Measurements from ENCODE around the gene MTMR3. TPM values are rescaled to one million over a fixed set of nuclear protein-coding genes. Genes with fewer than 3 reads are reported as not detected.

MTMR3 gene
- total RNA-seq, 3 donors from 2014 or later, result 57.0 to 90.0 (median 67.2) TPM

DNA sequence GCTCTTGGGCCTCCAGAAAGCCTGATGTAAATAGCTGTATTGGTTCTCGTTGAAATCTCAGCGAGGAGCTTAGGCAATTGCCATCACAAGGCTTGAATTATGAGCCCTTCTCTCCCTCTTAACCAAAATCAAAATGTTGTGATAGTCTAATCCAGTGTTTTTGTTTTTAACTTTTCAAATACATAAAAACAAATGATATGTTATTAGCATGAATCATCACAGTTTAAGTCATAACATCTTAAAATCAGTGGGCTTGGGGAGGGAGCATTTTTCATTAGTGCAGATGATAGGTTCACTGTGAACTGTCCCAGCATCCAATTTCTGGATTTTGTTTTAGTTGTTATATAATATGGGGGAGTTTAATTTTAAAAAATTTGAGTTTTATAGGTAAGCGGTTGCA is 148.4 kb downstream of the MTMR3 start:
- Histone ChIP-seq H3K36me3 (no peaks in the 10 kb centered on the region), H3K4me1 (peaks cover 0 to 10% of the 10 kb centered on the region in 2 donors), H3K27me3 (no peaks in the 10 kb centered on the region), H3K4me3 (no peak overlapping the region), H3K27ac (peak overlapping the region; percentile 66 to 87), H3K9me3 (no peaks in the 10 kb centered on the region)
- DNase-seq (ENCODE audit: low spot score in 2 of 2), result no peak
- intact Hi-C loops (cut with DNase I; ENCODE audit: low total_unique reads), result no loop called here
- no peak for TF ChIP-seq POLR2AphosphoS5 (IDR thresholded peaks at IDR 0.05)
- no peak for TF ChIP-seq POLR2A (IDR thresholded peaks at IDR 0.05)
- TF ChIP-seq, protein P1, sequence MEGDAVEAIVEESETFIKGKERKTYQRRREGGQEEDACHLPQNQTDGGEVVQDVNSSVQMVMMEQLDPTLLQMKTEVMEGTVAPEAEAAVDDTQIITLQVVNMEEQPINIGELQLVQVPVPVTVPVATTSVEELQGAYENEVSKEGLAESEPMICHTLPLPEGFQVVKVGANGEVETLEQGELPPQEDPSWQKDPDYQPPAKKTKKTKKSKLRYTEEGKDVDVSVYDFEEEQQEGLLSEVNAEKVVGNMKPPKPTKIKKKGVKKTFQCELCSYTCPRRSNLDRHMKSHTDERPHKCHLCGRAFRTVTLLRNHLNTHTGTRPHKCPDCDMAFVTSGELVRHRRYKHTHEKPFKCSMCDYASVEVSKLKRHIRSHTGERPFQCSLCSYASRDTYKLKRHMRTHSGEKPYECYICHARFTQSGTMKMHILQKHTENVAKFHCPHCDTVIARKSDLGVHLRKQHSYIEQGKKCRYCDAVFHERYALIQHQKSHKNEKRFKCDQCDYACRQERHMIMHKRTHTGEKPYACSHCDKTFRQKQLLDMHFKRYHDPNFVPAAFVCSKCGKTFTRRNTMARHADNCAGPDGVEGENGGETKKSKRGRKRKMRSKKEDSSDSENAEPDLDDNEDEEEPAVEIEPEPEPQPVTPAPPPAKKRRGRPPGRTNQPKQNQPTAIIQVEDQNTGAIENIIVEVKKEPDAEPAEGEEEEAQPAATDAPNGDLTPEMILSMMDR (IDR thresholded peaks at IDR 0.05), result no peak

DNA sequence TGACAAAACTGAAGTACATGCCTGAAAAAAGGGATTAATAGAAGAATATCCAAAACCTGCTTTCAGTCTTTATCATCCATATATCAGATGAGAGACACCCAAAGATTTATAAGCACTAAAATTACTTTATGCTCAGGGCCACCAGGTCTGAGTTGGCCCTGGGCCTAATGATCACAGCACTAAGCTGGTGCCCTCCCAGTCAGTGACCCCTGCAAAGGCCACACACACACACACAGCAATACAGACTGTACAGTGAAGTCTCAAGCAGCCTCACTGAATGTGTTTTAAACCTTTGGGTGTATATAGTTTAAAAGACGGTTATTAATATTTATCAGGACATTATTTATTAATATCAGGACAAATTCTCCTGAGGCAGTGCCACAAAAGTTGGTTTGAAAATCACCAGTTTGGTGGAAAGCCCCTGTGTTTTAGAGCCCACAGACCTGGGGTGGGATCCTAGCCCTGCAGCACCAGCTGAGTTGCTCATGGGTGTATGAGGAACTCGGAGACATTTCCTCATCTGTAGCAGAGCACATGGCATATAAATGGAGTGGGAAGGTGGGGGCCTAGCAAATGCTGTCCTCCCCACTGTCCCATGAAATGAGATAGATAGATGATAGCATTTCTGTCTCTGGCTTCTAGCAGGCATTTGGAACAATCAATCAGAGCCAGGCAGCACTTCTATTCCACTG is 148.9 kb downstream of the MTMR3 start:
- DNase-seq (ENCODE audit: low spot score in 2 of 2), result no peak
- H3K9me3 ChIP-seq, result no peaks in the 10 kb centered on the region
- H3K27me3 ChIP-seq, result no peaks in the 10 kb centered on the region
- TF ChIP-seq, protein P1 (IDR thresholded peaks at IDR 0.05), result no peak
- TF ChIP-seq POLR2A (IDR thresholded peaks at IDR 0.05) (no peak), POLR2AphosphoS5 (IDR thresholded peaks at IDR 0.05) (no peak)
- peak overlapping the region in 1 of 2 donors; percentile 87 for H3K27ac ChIP-seq
- peaks cover 0 to 4% of the 10 kb centered on the region in 2 donors for H3K4me1 ChIP-seq
- H3K36me3 ChIP-seq, result no peaks in the 10 kb centered on the region
- H3K4me3 ChIP-seq, result no peak overlapping the region
- intact Hi-C loops (cut with DNase I; ENCODE audit: low total_unique reads), result no loop called here

DNA sequence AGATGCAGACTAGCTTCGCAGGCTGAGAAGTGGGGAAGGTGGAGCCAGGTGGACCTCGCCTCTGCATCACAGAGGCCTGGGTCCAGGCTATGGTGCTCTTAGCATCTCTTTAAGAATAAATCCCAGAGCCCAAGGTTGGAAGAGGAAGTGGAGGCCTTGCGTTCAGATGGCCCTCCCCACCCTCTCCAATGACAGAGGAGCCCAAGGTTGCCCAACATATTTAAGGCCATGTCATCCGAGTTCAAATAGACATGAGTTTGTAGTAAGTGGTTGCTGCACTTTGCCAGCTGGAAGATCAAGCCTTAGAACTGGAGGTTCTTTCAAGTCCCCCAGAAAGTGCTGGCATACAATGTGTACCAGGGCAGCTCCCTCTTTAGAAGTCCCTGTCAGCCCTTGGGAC is 150.2 kb downstream of the MTMR3 start:
- Histone ChIP-seq H3K9me3 (no peaks in the 10 kb centered on the region), H3K27ac (no peak overlapping the region), H3K36me3 (no peaks in the 10 kb centered on the region), H3K4me3 (no peak overlapping the region), H3K27me3 (no peaks in the 10 kb centered on the region), H3K4me1 (no peaks in the 10 kb centered on the region)
- intact Hi-C loops (cut with DNase I; ENCODE audit: low total_unique reads), result no loop called here
- TF ChIP-seq, protein P1 (IDR thresholded peaks at IDR 0.05), result no peak
- TF ChIP-seq POLR2AphosphoS5 (IDR thresholded peaks at IDR 0.05), result no peak
- TF ChIP-seq POLR2A (IDR thresholded peaks at IDR 0.05), result no peak
- DNase-seq (ENCODE audit: low spot score in 2 of 2), result no peak

DNA sequence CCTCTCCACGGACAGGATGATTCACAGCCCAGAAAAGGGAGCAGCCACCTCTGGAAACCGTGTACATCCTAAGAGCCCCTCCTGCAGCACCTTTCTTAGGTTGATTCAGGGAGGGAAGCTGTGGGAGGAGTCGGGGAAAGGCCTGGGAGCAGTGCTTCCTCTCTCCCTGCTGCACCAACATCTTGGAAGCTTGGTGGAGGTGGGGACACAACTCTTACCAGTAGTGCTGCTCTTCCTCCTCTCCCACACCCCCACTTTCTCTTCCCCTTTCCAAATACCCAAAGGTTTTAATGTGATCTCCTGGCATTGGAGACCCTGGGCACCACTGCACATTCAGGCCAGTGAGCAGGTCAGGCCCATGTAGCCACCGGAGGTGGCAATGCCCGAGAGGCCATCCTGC is 150.9 kb downstream of the MTMR3 start:
- DNase-seq (ENCODE audit: low spot score in 2 of 2), result no peak
- H3K36me3 ChIP-seq, result no peaks in the 10 kb centered on the region
- H3K27ac ChIP-seq, result peak overlapping the region in 1 of 2 donors; percentile 36
- intact Hi-C loops (cut with DNase I; ENCODE audit: low total_unique reads), result no loop called here
- no peaks in the 10 kb centered on the region for H3K9me3 ChIP-seq
- no peaks in the 10 kb centered on the region for H3K27me3 ChIP-seq
- H3K4me3 ChIP-seq, result no peak overlapping the region
- no peaks in the 10 kb centered on the region for H3K4me1 ChIP-seq
- TF ChIP-seq POLR2A (IDR thresholded peaks at IDR 0.05), result no peak
- TF ChIP-seq, protein P1 (IDR thresholded peaks at IDR 0.05), result no peak
- TF ChIP-seq POLR2AphosphoS5 (IDR thresholded peaks at IDR 0.05), result no peak

DNA sequence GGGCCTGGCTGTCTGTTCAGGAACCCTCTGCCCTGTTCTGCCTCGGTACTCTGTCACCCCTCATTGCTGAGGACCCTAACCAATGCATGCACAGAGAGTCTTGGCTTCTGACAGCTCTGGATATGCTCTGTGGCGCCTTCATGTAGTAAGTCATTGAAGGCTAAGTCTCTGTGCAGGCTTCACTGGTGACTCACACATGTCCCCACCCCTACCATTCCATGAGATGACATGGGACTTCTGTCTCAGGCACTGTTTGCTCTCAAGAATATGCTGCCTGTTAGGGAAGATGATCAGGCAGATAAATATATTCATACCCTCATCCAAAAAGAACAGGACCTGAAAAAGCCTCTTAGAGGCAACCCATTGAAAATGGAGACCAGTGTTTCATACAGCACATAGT is 153.7 kb downstream of the MTMR3 start:
- intact Hi-C loops (cut with DNase I; ENCODE audit: low total_unique reads), result no loop called here
- Histone ChIP-seq H3K27me3 (no peaks in the 10 kb centered on the region), H3K4me3 (no peak overlapping the region), H3K9me3 (no peaks in the 10 kb centered on the region), H3K4me1 (no peaks in the 10 kb centered on the region), H3K27ac (no peak overlapping the region), H3K36me3 (no peaks in the 10 kb centered on the region)
- DNase-seq (ENCODE audit: low spot score in 2 of 2), result no peak
- TF ChIP-seq POLR2A (IDR thresholded peaks at IDR 0.05), result no peak
- TF ChIP-seq, protein P1 (IDR thresholded peaks at IDR 0.05), result no peak
- no peak for TF ChIP-seq POLR2AphosphoS5 (IDR thresholded peaks at IDR 0.05)

Measured in breast epithelium (tissue), 4 donors.